A673 (cell line): ENCODE measurements around the gene ZC3H12C.

Experiments used
- EZH2 ChIP-seq: fragments of 200-600 bp; sonication (generic); IDR thresholded peaks from 2 replicates; pipeline ENCODE4 v1.6.1; 2017; ENCODE audit warnings: borderline replicate concordance, low read depth, mild to moderate bottlenecking, mixed read lengths, antibody characterized with exemption, low read length; ENCODE audit not compliant: poor library complexity, severe bottlenecking
- TF ChIP-seq, protein P1 (sequence below): fragments of 300-800, 200-600 bp; sonication (generic); conservative IDR thresholded peaks from 2 replicates; pipeline ENCODE4 v1.5.1; 2017; ENCODE audit warnings: low read depth, mild to moderate bottlenecking, antibody characterized with exemption, low read length, moderate library complexity, mixed read lengths

DNA sequence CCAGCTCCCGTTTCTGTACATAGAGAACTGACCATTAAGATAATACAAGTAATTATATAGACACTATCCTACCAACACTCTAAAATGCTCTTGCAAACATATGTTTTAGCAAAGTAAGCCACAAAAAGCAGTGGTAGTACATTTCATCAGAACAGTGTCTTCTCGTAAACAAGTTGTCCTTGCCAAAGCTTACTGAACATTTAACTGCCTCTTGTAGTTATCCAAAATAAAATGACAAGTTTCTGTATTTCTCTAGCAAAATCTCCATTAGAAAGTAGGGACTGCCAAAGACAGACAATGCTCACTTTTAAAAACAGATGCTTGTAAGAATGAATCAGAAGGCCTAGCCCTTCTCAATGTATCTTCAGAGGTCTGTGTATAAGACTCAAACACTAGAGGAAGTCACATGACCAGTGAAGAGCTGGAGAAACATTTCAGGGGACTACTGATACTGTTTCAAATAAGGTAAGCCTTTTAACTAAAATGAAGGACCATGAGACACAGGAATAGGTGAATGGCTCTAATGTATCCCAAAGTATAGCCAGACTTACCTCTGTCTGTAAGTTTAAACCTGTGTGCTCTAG lies 7.8 kb upstream of the ZC3H12C start:
- TF ChIP-seq, protein P1, sequence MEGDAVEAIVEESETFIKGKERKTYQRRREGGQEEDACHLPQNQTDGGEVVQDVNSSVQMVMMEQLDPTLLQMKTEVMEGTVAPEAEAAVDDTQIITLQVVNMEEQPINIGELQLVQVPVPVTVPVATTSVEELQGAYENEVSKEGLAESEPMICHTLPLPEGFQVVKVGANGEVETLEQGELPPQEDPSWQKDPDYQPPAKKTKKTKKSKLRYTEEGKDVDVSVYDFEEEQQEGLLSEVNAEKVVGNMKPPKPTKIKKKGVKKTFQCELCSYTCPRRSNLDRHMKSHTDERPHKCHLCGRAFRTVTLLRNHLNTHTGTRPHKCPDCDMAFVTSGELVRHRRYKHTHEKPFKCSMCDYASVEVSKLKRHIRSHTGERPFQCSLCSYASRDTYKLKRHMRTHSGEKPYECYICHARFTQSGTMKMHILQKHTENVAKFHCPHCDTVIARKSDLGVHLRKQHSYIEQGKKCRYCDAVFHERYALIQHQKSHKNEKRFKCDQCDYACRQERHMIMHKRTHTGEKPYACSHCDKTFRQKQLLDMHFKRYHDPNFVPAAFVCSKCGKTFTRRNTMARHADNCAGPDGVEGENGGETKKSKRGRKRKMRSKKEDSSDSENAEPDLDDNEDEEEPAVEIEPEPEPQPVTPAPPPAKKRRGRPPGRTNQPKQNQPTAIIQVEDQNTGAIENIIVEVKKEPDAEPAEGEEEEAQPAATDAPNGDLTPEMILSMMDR = no peak
- no peak for TF ChIP-seq EZH2
